Transverse colon (tissue), 4 donors: ENCODE results near the gene CAPSL. TPM values are rescaled to one million over a fixed set of nuclear protein-coding genes. Genes with fewer than 3 reads are reported as not detected.
"Not testable (repeated sequence)": the region's sequence is repeated elsewhere in the genome, so short reads cannot be mapped to it uniquely, and the experiment has no call there.

Experiments used
- DNase-seq: peaks from one replicate; pipeline ENCODE4 v3.0.0-alpha.2; 2019
- H3K27ac ChIP-seq, 4 donors: fragments of 200-600 bp; sonication (generic); 2 replicates each; pipeline ENCODE4 v1.5.1; 2016 to 2018; ENCODE audit warnings: inconsistent platforms in 4 of 4
- H3K27me3 ChIP-seq: fragments of 200-600 bp; sonication (generic); 2 replicates; pipeline ENCODE4 v1.5.1; 2017; ENCODE audit warnings: inconsistent platforms
- H3K36me3 ChIP-seq, 4 donors: fragments of 200-600 bp; sonication (generic); 2 replicates each; pipeline ENCODE4 v1.5.1; 2017 to 2019; ENCODE audit warnings: inconsistent platforms in 4 of 4
- H3K4me1 ChIP-seq, 4 donors: fragments of 200-600 bp; sonication (generic); 2 replicates each; pipeline ENCODE4 v1.5.1; 2017 to 2020; ENCODE audit warnings: inconsistent platforms in 4 of 4
- H3K4me3 ChIP-seq, 4 donors: fragments of 200-600 bp; sonication (generic); 1 replicate in 1 of 4; 2 replicates in 3 of 4; pipeline versions ENCODE4 v1.5.1 to v1.6.1; 2017 to 2019; ENCODE audit warnings: inconsistent platforms in 4 of 4
- H3K9me3 ChIP-seq, 2 donors: fragments of 200-600 bp; sonication (generic); 2 replicates each; pipeline ENCODE4 v1.5.1; 2017 to 2019; ENCODE audit warnings: inconsistent platforms in 2 of 2
- CTCF ChIP-seq, 5 experiments: fragments of 200-600 bp in 3 of 5; fragments of 450-650 bp in 2 of 5; sonication (generic) in 3 of 5; IDR thresholded peaks; 1 replicate in 2 of 5; 2 replicates in 3 of 5; pipeline ENCODE4 v1.5.1; 2016 to 2017; ENCODE audit warnings: antibody characterized with exemption in 5 of 5, inconsistent platforms in 3 of 5, mild to moderate bottlenecking in 2 of 5, moderate library complexity in 1 of 5
- EP300 ChIP-seq: sonication (generic); formaldehyde crosslinking; IDR thresholded peaks from one replicate; pipeline ENCODE4 v1.6.1; 2017; ENCODE audit warnings: antibody characterized with exemption, low read depth
- POLR2A ChIP-seq: fragments of 450-650 bp; IDR thresholded peaks from one replicate; pipeline ENCODE4 v1.6.1; 2016; ENCODE audit warnings: antibody characterized with exemption, mild to moderate bottlenecking, moderate library complexity
- POLR2AphosphoS5 ChIP-seq, 3 donors: sonication (generic); formaldehyde crosslinking; IDR thresholded peaks; one replicate each; pipeline ENCODE4 v1.6.1; 2016; ENCODE audit warnings: antibody characterized with exemption in 3 of 3
- WGBS, 2 donors: methylation state at CpG; one replicate each; pipeline ENCODE4 v1.1.5; 2018; ENCODE audit warnings: low coverage in 1 of 2; 5-methylcytosine and 5-hydroxymethylcytosine counted together
- in situ Hi-C, 4 donors: fragments of 200-750 bp; cut with MboI; loops; one replicate each; pipeline versions ENCODE4 v1.15.0 to v1.15.1; 2017; ENCODE audit warnings: low sequenced_read_pairs in 3 of 4, low pct_ligation_motif_present in 1 of 4, low pct_unique_long_range_greater_than_20kb in 1 of 4
- intact Hi-C: fragments of 100-400 bp; cut with DNase I; formaldehyde crosslinking; loops from one replicate; pipeline ENCODE4 v1.15.1; 2023; ENCODE audit warnings: low total_unique reads
- total RNA-seq, 4 donors: library from RNA; depleted of rRNA; stranded (reverse); fragments of >200 nt; gene quantifications; one replicate each; pipeline ENCODE4 v1.1.0, GENCODE V29; 2016

Gene CAPSL
- total RNA-seq, 4 donors from 2014 or later: not detected

DNA sequence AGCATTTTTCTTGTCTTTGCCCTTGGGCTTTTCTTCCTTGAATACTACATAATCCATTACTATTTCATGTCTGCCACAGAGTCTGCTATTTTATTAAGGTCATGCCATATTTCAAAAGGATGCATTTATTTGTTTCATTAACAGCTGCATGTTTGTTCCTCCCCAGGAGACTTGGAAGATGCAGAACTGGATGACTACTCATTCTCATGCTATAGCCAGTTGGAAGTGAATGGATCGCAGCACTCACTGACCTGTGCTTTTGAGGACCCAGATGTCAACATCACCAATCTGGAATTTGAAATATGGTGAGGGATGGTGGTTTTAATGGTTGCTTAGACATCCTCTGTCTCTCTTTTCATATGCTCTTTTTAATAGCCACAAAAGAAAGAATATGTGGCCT lies 77.7 kb downstream of the CAPSL start:
- WGBS, 2 donors: 89 to 100% methylated on average over 1 of the region's 1 CpG
- peak overlapping the region in 1 of 4 donors; percentile 3 for H3K4me3 ChIP-seq
- H3K27me3 ChIP-seq: no peaks in the 10 kb centered on the region
- H3K36me3 ChIP-seq: no peaks in the 10 kb centered on the region
- in situ Hi-C loops: no loop called here
- H3K4me1 ChIP-seq: no peaks in the 10 kb centered on the region
- no peak for TF ChIP-seq POLR2A
- TF ChIP-seq POLR2AphosphoS5 (IDR thresholded peaks at IDR 0.05): no peak
- no peak for TF ChIP-seq EP300
- no peak for TF ChIP-seq CTCF (IDR thresholded peaks at IDR 0.05)
- intact Hi-C loops: no loop called here
- H3K27ac ChIP-seq: peak overlapping the region in 2 of 4 donors; percentile 21 to 64
- no peaks in the 10 kb centered on the region for H3K9me3 ChIP-seq
- DNase-seq: no peak

DNA sequence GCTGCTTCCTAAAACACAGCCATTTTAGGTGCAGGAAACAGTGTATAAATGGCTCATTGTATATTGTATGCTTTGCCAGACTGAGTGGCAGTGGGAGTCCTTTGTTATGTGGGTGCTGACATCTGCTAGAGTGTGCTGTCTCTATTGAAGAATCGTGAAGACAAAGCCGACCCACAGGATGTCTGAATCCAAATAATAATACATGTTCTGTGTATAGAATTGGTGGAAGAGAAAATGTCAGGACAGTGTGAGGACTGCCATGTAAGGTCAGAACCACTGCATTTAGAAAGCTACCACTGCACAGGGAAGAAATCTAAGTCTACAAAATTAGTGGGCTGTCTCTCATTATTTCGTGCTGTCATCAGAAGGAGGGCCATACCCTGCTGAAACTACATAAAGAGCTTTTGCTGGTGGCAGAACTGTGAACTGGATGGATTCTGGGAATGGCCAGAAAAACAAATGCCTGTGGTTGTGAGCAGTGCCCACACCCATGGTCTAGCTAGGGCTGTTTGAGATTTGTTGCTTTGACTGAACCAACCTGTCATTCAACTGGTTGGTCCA lies 79.2 kb downstream of the CAPSL start:
- WGBS, 2 donors: 67% methylated on average over 1 to 3 of the region's 3 CpGs
- Histone ChIP-seq H3K27me3 (no peaks in the 10 kb centered on the region), H3K4me3 (peak overlapping the region in 2 of 4 donors; percentile 3 to 4), H3K36me3 (no peaks in the 10 kb centered on the region), H3K9me3 (no peaks in the 10 kb centered on the region), H3K27ac (peak overlapping the region in 2 of 4 donors; percentile 10 to 64), H3K4me1 (no peaks in the 10 kb centered on the region)
- in situ Hi-C loops (no loop called here), intact Hi-C loops (no loop called here)
- no peak for DNase-seq
- TF ChIP-seq POLR2AphosphoS5 (IDR thresholded peaks at IDR 0.05) (no peak), POLR2A (no peak), CTCF (IDR thresholded peaks at IDR 0.05) (no peak), EP300 (no peak)

- in situ Hi-C loops (no loop called here), intact Hi-C loops (no loop called here)
- Histone ChIP-seq H3K36me3 (no peaks in the 10 kb centered on the region), H3K27ac (peak overlapping the region in 3 of 4 donors; percentile 10 to 64 (median 37)), H3K4me3 (peak overlapping the region in 1 of 4 donors; percentile 6), H3K27me3 (no peaks in the 10 kb centered on the region), H3K9me3 (no peaks in the 10 kb centered on the region), H3K4me1 (no peaks in the 10 kb centered on the region)
- 42 to 60% methylated on average over 2 of the region's 2 CpGs for WGBS, 2 donors
- no peak for TF ChIP-seq POLR2A
- no peak for TF ChIP-seq POLR2AphosphoS5 (IDR thresholded peaks at IDR 0.05)
- TF ChIP-seq CTCF (IDR thresholded peaks at IDR 0.05): no peak
- TF ChIP-seq EP300: no peak
- DNase-seq: no peak
Observed at GRCh38 chr5:35857606-35858205, 80.7 kb downstream of the CAPSL start.

- 19 to 25% methylated on average over 1 of the region's 1 CpG for WGBS, 2 donors
- Histone ChIP-seq H3K9me3 (no peaks in the 10 kb centered on the region), H3K36me3 (no peaks in the 10 kb centered on the region), H3K4me3 (peak within 1 kb of the TSS in 2 of 4 donors; percentile 6 to 11), H3K4me1 (peaks cover 0 to 3% (median 1%) of the 10 kb centered on the region in 4 donors), H3K27ac (peak within 1 kb of the TSS; percentile 23 to 64 (median 40)), H3K27me3 (no peaks in the 10 kb centered on the region)
- in situ Hi-C loops (no loop called here), intact Hi-C loops (no loop called here)
- TF ChIP-seq EP300 (no peak), POLR2A (peak; percentile 79), POLR2AphosphoS5 (IDR thresholded peaks at IDR 0.05) (peak in 2 of 3 donors; percentile 73 to 74)
- no peak for DNase-seq
Observed at GRCh38 chr5:35856765-35857351, 81.6 kb downstream of the CAPSL start, which contains the start of gene IL7R. Gene IL7R, plus strand, starts transcription at chr5:35856891. Its CDS starts 87 bp downstream, at chr5:35856978.

- H3K4me1 ChIP-seq, H3K27me3 ChIP-seq, H3K36me3 ChIP-seq, in situ Hi-C loops, DNase-seq, intact Hi-C loops, H3K9me3 ChIP-seq: not testable (repeated sequence)
- Histone ChIP-seq H3K4me3 (peak overlapping the region in 1 of 4 donors; percentile 11), H3K27ac (peak overlapping the region; percentile 16 to 64 (median 33))
- WGBS, 2 donors: 89 to 91% methylated on average over 5 of the region's 5 CpGs
Observed at GRCh38 chr5:35856186-35856764, 82.1 kb downstream of the CAPSL start.
